T47D (cell line): ENCODE measurements around the gene SSBP2.
"Not testable (repeated sequence)": the region's sequence is repeated elsewhere in the genome, so short reads cannot be mapped to it uniquely, and the experiment has no call there.

ENCODE experiments used
- DNase-seq, 2 experiments: peaks; one replicate each; pipeline versions ENCODE4 v3.0.0 to v3.0.0-alpha.2; 2011 to 2012; ENCODE audit warnings: low read depth in 1 of 2, low spot score in 1 of 2
- JUND ChIP-seq: IDR thresholded peaks from 2 replicates; pipeline ENCODE4 v1.6.1; 2012; ENCODE audit warnings: low read depth
- in situ Hi-C: cut with HindIII; loops from 2 replicates; pipeline ENCODE4 v1.10.0; 2016; ENCODE audit warnings: low sequenced_read_pairs, low pct_unique_long_range_greater_than_20kb

Gene SSBP2

DNA sequence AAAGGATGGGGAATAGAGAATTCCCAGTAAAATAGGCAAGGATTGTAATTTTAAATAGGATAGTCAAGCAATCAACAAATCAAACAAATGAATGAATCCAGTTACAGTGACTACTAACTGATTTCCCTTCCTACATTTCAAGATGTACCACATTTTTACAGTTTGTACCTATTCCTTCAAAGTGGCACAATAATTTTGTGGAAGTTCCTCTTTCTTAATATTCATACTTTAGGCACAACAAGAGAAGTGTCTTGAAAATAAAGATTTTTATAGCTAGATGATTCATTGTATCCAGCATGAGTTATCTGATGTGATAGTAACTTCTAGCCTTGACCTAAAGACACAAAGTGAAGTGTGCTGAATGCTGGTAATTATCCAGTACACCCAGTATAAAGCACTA lies 234.8 kb downstream of the SSBP2 start:
- TF ChIP-seq JUND: no peak
- DNase-seq: no peak
- in situ Hi-C loops: no loop called here

- in situ Hi-C loops: no loop called here
- DNase-seq: peak in 1 of 2 experiments; percentile 13
- no peak for TF ChIP-seq JUND
Observed at GRCh38 chr5:81513982-81514381, 236.9 kb downstream of the SSBP2 start.

DNA sequence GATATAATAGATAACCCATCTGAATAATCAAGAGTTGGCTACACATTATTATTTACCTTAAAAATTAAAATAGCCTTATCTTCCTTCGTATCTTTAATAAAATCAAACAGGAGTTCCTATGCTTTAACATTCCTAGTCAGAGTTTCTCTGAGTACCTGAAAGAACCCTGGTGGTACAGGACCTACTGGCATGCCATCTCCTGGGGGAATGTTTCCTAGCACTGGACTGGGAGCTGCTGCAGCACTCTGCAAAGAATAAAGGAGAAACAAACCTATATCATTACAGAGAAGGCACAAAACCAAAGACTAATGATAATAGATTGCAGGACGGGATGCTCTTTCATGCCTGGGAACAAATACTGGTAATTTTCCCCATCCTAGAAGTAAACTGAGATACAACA lies 237.4 kb downstream of the SSBP2 start:
- in situ Hi-C loops: no loop called here
- TF ChIP-seq JUND: no peak
- no peak for DNase-seq

DNA sequence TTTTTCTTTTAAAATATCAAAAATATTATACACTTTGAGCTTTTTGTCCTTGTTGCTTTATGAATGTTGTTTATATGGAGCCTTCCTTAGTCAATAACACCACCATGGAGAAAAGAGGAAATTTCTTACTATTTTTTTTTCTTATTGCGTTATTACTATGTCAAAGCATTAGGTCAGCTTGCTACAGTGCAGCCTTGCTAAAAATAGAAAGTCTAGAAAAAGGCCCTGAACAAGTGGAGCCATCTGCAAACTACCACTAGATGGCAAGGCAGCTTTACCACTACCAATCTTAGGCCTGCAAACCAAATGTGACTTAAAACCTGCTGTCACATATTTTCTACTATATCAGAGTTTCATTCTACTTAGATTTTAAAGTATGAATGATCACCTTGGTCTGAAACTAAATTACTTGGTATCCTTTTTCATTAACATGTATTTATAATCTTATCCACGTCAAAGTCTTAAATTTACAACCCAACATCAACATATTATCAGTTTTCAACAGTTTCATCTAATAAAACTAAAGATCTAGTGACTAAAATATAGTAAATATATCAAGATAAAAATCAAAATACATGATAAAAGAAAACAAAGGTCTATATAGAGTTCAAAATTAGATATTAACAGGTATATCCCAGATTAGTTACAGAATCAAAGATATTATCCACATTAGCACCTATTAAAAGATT lies 243.9 kb downstream of the SSBP2 start:
- peak; percentile 43 to 82 for DNase-seq
- TF ChIP-seq JUND: no peak
- in situ Hi-C loops: no loop called here

DNA sequence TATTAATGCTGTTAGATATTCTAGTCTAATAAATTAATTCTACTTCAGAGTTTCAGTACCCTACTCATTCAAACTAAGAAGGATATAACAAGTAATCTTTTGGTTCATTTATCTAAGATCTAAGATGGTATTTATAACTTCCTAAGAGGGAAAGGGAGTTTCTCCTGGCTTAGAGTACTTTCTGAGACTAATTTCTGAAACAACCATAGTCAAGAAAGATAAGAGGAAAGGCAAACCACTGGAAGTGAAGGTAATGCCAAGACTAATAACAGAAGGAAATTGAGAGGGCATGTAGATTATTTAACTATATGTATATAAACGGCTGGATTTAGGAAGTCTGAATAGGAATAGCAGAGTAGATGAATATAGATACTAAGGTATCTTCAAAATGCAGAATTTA lies 244.5 kb downstream of the SSBP2 start:
- in situ Hi-C loops: no loop called here
- no peak for DNase-seq
- no peak for TF ChIP-seq JUND

GRCh38 chr5:81505672-81506071 lies 245.2 kb downstream of the SSBP2 start:
- no peak for TF ChIP-seq JUND
- DNase-seq: no peak
- in situ Hi-C loops: no loop called here

DNA sequence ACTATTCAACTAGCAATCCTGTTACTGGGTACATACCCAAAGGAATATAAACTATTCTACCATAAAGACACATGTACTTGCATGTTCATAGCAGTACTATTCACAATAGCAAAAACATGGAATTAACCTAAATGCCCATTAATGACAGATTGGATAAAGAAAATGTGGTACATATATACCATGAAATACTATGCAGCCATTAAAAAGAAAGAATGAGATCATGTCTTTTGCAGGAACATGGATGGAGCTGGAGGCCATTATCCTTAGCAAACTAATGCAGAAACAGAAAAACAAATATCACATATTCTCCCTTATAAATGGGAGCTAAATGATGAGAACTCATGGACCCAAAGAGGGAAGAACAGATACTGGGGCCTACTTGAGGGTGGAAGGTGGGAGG lies 247.3 kb downstream of the SSBP2 start:
- DNase-seq, in situ Hi-C loops: not testable (repeated sequence)

GRCh38 chr5:81495286-81495685 lies 255.6 kb downstream of the SSBP2 start:
- no peak for TF ChIP-seq JUND
- in situ Hi-C loops: no loop called here
- no peak for DNase-seq

DNA sequence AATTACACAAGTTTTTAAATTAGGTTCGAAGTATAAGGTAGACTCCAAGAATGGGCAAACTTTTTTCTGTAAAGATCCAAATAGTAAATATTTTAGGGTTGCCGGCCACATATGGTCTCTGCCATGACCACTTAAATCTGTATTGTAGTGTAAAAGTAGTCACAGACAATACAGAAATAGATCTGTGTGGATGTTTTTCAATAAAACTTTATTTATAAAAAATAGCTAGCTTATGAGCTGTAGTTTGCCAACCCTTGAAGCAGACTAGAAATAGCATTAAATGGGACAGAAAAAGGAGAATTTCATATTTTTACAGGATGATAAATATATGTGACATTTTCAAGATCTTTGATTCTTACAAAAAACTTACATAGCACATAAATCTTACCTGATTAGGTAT lies 262.0 kb downstream of the SSBP2 start:
- no peak for TF ChIP-seq JUND
- in situ Hi-C loops: no loop called here

DNA sequence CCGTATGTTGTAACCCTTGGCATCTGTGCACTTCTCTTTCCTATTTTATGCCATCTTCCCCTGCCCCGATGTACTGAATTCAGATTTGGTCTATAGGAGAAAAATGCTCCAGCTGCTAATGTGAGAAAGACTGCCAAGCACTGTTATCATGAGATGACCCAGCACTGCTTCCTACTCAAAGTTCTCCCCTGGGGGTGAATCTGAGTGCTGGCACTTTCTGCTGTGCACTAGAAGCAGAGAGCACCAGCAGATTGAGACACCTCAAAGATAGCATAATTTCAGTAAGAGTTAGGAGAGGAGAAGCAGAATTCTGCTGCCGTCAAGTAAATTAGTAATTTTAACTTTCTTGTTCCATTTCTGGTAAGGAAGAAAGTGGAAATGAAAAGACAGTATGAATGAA lies 264.2 kb downstream of the SSBP2 start:
- in situ Hi-C loops: no loop called here
- no peak for DNase-seq
- TF ChIP-seq JUND: no peak

More for the DNA sequence above, 262.0 kb downstream of the SSBP2 start:
- DNase-seq: no peak

DNA sequence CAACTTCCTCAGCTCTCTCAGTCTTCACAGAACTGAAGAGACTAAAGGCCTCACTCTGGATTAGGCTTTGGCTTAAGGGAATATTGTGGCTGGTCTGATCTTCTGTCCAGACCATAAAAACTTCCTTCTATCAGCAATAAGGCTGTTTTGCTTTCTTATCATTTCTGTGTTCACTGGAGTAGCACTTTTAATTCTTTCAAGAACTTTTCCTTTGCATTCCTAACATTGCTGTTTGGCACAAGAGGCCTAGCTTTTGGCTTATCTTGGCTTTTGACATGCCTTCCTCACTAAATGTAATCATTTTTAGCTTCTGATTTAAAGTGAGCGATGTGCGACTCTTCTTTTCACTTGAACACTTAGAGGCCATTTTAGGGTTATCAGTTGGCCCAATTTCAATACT lies 268.3 kb downstream of the SSBP2 start:
- no peak for DNase-seq
- in situ Hi-C loops: no loop called here
- TF ChIP-seq JUND: no peak

DNA sequence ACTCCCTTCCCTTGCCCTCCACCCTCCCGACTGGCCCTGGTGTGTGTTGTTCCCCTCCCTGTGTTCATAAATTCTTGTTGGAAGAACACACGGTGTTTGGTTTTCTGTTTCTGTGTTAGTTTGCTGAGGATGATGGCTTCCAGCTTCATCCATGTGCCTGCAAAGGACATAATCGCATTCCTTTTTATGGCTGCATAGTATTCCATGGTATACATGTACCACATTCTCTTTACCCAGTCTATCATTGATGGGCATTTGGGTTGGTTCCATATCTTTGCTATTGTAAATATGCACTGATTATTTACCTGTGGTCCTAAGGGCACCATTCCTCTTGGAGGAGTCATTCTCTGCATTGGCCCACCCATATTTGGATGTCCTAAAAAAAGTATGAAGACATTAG lies 277.5 kb downstream of the SSBP2 start:
- DNase-seq, in situ Hi-C loops: not testable (repeated sequence)

- in situ Hi-C loops: no loop called here
- DNase-seq: no peak
- TF ChIP-seq JUND: no peak
Observed at GRCh38 chr5:81469676-81470075, 281.2 kb downstream of the SSBP2 start.

DNA sequence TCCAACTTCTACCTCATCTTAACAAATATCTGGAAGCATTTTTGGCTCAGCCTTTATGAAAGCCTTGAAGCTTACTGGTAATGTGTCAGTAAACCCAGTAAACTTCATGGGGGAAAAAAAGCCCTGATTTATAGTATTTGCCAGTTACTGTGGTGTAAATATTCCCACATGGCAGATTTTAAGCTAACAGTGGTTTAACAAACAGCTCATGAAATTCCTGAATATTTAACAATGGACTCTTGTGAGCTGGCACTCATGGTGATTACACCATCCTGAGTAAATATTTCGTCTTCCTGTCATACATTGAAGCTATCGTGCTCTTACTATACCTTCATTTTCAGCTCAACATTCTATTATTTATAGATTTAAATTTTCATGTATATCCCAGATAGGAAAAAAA lies 300.0 kb downstream of the SSBP2 start:
- peak in 1 of 2 experiments; percentile 68 for DNase-seq
- no peak for TF ChIP-seq JUND
- in situ Hi-C loops: no loop called here
